Stimulated activated CD8-positive, alpha-beta memory T cell treated with anti-CD3 and anti-CD28 coated beads, Interleukin-4, amount 100 ng/mL, for 48 hours (primary cell): ENCODE data around the gene KIAA0513.

Experiments
- DNase-seq: peaks from one replicate; pipeline ENCODE4 v3.0.0-alpha.2; 2020

Gene KIAA0513

GRCh38 chr16:85138073-85138824 lies 110.7 kb downstream of the KIAA0513 start:
- DNase-seq = no peak

DNA sequence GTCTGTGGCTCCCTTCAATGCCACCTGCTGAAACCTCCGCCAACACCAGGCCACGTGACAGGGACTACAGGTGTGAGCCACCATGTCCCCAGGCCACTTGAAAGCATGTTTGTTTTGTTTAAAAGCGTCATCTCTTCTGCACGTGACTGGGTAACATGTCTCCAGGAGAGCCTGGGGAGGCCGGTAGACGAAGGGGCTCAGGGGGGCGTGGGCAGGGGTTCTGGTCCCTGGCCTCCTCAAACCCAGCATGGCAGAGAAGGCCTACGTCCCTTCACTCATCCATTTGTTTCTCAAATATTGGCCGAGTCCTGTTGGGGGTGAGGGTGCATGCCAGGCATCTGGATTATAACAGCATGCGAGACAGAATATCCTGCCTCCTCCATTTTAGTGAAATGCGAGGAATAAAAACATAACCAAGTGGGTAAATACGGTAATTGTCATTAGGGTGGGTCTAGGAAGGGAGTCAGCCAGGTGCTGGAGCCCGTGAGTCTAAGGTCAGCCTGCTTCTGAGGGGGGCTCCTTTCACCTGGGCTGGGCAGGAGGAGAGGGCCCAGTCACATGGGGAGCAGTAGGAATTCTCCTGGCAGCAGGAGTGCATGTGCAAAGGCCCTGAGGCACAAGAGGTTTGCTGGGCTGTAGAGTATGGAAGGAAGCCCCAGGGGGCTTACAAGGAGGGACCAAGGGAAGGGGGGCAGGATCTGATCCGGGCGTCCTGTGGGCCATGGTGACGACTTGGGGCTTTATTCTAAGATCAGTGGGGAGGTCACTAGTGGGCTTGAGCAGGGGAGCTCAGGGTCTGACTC lies 111.4 kb downstream of the KIAA0513 start:
- DNase-seq = no peak

GRCh38 chr16:85139881-85140339 lies 112.3 kb downstream of the KIAA0513 start:
- no peak for DNase-seq

DNA sequence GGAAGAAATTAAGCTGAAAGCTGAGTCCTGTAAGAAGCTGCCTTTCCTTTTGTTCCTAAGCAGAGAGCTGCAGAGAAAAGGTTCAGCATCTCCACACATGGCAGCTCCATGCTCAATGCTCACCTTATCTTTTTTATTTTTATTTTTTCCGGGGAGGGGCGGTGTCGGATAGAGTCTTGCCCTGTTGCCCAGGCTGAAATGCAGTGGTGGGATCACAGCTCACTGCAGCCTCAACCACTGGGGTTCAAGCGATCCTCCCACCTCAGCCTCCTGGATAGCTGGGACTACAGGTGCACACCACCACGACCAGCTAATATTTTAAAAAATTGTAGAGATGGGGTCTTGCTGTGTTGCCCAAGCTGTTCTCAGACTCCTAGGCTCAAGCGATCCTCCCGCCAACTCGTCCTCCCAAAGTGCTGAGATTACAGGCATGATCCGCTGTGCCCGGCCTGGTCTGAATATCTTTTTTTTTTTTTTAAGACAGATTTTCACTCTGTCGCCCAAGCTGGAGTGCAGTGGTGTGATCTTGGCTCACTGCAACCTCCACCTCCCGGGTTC lies 112.9 kb downstream of the KIAA0513 start:
- DNase-seq = no peak

DNA sequence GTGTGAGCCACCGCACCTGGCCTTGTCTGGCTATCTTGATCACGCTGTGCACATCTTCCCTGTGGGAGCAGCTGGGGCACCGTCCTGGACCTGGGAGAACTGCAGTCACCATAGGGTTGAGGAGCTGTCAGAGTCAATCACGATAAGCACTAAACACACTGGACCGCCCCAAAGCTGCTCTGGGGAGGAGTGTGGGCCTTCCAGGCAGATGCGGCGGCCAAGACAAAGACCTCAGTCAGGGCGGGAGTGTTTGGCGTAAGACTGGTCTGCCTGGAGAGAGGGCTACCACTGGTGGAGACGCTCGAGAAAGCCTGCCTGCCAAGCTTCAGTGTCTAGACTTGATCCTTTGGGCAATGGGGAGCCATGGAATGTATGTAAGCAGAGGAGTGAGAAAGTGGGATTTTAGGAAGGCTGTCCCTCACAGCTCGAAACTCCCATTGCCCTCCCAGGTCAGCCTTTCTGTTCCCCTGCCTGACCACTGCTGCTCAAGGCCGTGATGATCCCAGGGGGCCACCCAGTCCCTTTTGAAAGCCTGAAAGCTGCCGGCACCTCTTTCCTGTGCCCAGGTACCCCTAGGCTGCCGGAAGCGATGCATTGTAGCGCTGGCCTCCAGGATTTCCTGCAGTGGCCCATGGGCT lies 114.0 kb downstream of the KIAA0513 start:
- no peak for DNase-seq

DNA sequence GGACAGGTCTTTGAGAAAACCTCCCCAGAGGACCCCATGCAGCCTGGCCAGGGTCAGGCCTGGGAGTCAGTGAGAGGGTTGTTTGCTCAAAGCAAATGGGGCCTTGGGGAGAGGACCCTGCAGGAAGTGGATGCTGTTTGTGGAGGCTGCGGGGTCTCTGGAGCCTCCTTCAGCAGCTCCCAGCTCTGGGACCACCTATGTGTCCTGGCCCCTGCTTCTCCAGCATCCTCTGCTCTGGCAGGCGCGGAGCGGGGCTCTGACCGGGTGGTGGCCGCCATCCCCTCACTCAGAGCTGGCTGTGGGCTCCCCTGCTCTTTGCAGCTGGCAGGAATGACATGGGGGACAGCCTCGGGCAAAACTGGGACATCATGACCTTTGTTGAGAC lies 114.5 kb downstream of the KIAA0513 start:
- DNase-seq = no peak

GRCh38 chr16:85142771-85143211 lies 115.2 kb downstream of the KIAA0513 start:
- no peak for DNase-seq
